Spleen (tissue), 11 donors: Measurements from ENCODE around the gene CEP68. TPM values are rescaled to one million over a fixed set of nuclear protein-coding genes. Genes with fewer than 3 reads are reported as not detected.
A peak's percentile ranks its signal among the peaks of the same experiment; 100 is the strongest.

Experiments used
- DNase-seq: peaks from one replicate; pipeline ENCODE4 v3.0.0-alpha.2; 2020
- H3K27ac ChIP-seq, 8 donors: fragments of 200-600 bp; sonication (generic) in 7 of 8; 1 replicate in 4 of 8; 2 replicates in 4 of 8; pipeline versions ENCODE4 v1.5.0 to v1.8.0; 2016 to 2021; ENCODE audit warnings: inconsistent platforms in 4 of 8, mild to moderate bottlenecking in 4 of 8, moderate library complexity in 1 of 8
- H3K27me3 ChIP-seq, 7 donors: fragments of 200-600 bp; sonication (generic) in 6 of 7; replicated peaks in 1 of 7; 1 replicate in 4 of 7; 2 replicates in 3 of 7; pipeline versions ENCODE4 v1.5.0 to v1.8.0; 2016 to 2021; ENCODE audit warnings: inconsistent platforms in 3 of 7, mild to moderate bottlenecking in 1 of 7
- H3K36me3 ChIP-seq, 6 donors: fragments of 200-600 bp; sonication (generic) in 5 of 6; 1 replicate in 4 of 6; 2 replicates in 2 of 6; pipeline versions ENCODE4 v1.5.0 to v1.8.0; 2016 to 2021; ENCODE audit warnings: inconsistent platforms in 2 of 6
- H3K4me1 ChIP-seq, 6 donors: fragments of 200-600 bp; sonication (generic) in 5 of 6; 1 replicate in 3 of 6; 2 replicates in 3 of 6; pipeline versions ENCODE4 v1.5.0 to v1.8.0; 2016 to 2021; ENCODE audit warnings: inconsistent platforms in 3 of 6
- H3K4me3 ChIP-seq, 8 donors: fragments of 200-600 bp; sonication (generic) in 7 of 8; 1 replicate in 4 of 8; 2 replicates in 4 of 8; pipeline versions ENCODE4 v1.5.0 to v1.8.0; 2016 to 2021; ENCODE audit warnings: inconsistent platforms in 4 of 8, mild to moderate bottlenecking in 4 of 8, moderate library complexity in 2 of 8
- H3K9me3 ChIP-seq, 8 donors: fragments of 200-600 bp; sonication (generic) in 7 of 8; 1 replicate in 4 of 8; 2 replicates in 4 of 8; pipeline versions ENCODE4 v1.5.0 to v1.8.0; 2016 to 2021; ENCODE audit warnings: inconsistent platforms in 4 of 8
- CTCF ChIP-seq, 11 experiments: fragments of 200-600 bp in 7 of 11; fragments of 450-650 bp in 4 of 11; sonication (generic) in 4 of 11; IDR thresholded peaks in 8 of 11; conservative IDR thresholded peaks in 3 of 11; 1 replicate in 7 of 11; 2 replicates in 4 of 11; pipeline versions ENCODE4 v1.4.0 to v1.8.0; 2016 to 2021; ENCODE audit warnings: antibody characterized with exemption in 11 of 11, inconsistent platforms in 4 of 11, mild to moderate bottlenecking in 1 of 11
- POLR2A ChIP-seq, 3 donors: fragments of 450-650 bp; IDR thresholded peaks; one replicate each; pipeline ENCODE4 v1.5.1; 2017; ENCODE audit warnings: antibody characterized with exemption in 3 of 3, mild to moderate bottlenecking in 1 of 3
- POLR2AphosphoS5 ChIP-seq, 3 donors: sonication (generic); formaldehyde crosslinking; IDR thresholded peaks; one replicate each; pipeline ENCODE4 v1.5.1; 2017; ENCODE audit warnings: antibody characterized with exemption in 3 of 3
- WGBS, 5 donors: extraction: QIAGEN DNeasy Blood & Tissue Kit in 3 of 5; methylation state at CpG; one replicate each; pipeline versions ENCODE4 v1.1.5 to v1.1.7; 2013 to 2018; 5-methylcytosine and 5-hydroxymethylcytosine counted together
- intact Hi-C: fragments of 100-400 bp; cut with DNase I; formaldehyde crosslinking; loops from one replicate; pipeline ENCODE4 v1.15.0; 2023; ENCODE audit warnings: low total_unique reads
- polyA plus RNA-seq, 3 donors: library from polyadenylated mRNA; stranded (reverse); fragments of 200-250 nt; gene quantifications; one replicate each; pipeline ENCODE4 v1.2.1, GENCODE V29; 2013
- total RNA-seq, 7 donors: library from RNA; depleted of rRNA in 3 of 7; stranded (reverse); fragments of >200 nt in 3 of 7; fragmentation: NEBNext Ultra II Directional in 4 of 7; extraction: Animal tissue kit (Norgen Biotek cat#: 25700) in 4 of 7; gene quantifications; one replicate each; pipeline versions ENCODE4 v1.1.0 to v1.2.1, GENCODE V29; 2016 to 2021
- donor health status: healthy with polysubstance abuse.
- donor health status: DM: no; HTN: no; CAD: no; lungs with moderate emphysema.
- donor health status: DM: no; HTN: no; CAD: no.
- donor health status: Bipolar disorder and iron deficiency.
- donor health status: healthy.
- donor health status: DM: no; HTN: no; CAD: no.
- donor health status: DM: yes; HTN: yes; CAD: no.

CEP68 gene
- total and polyA plus RNA-seq, 10 donors = 5.2 to 26.7 (median 19.5) TPM

GRCh38 chr2:65024149-65024829, 31.9 kb upstream of the CEP68 start:
- intact Hi-C loops = no loop called here
- WGBS, 5 donors = 81 to 93% (median 90%) methylated on average over 7 of the region's 7 CpGs
- Histone ChIP-seq H3K27me3 (no peaks in the 10 kb centered on the region), H3K4me3 (no peak overlapping the region), H3K27ac (no peak overlapping the region), H3K36me3 (peaks cover 0 to 51% (median 20%) of the 10 kb centered on the region in 6 donors), H3K4me1 (peaks cover 17 to 67% (median 44%) of the 10 kb centered on the region in 6 donors), H3K9me3 (no peaks in the 10 kb centered on the region)
- no peak for DNase-seq
- TF ChIP-seq POLR2A (IDR thresholded peaks at IDR 0.05) = no peak
- no peak for TF ChIP-seq CTCF (IDR thresholded peaks at IDR 0.05 in 8 of 11, conservative IDR thresholded peaks at IDR 0.05 in 3 of 11)
- TF ChIP-seq POLR2AphosphoS5 (IDR thresholded peaks at IDR 0.05) = no peak

DNA sequence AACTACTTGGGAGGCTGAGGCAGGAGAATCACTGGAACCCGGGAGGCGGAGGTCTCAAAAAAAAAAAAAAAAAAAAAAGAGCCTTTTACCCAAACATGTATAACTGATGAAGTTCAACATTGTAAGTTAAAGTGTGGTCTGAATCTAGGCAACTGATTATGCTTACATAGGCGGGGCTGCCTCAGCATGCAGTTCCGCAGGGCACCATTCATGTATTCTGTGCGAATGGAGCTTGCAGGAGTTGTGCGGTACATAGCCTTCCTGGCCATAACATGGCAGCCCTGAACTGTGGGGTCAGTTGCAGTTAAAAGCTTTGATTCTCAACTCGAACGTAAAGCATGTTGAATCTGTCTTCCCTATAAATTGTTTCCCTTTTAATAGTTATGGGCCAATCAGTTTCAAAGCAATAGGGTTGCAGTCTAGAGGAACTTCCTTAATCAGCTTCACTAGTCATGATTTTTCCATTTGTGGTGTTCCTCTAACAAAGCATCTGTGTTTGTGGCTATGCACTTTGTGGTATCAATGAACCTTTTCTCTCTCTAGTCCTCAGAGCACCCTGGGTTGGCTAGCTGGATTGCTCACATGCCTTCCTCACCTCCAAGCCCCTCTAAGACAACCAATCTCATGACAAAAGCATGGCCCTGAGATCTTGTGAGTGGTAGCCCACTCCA, 30.6 kb upstream of the CEP68 start:
- TF ChIP-seq POLR2A (IDR thresholded peaks at IDR 0.05) = no peak
- TF ChIP-seq CTCF (IDR thresholded peaks at IDR 0.05 in 8 of 11, conservative IDR thresholded peaks at IDR 0.05 in 3 of 11) = peak in 1 of 11 experiments; percentile 9
- TF ChIP-seq POLR2AphosphoS5 (IDR thresholded peaks at IDR 0.05) = peak in 1 of 3 donors; percentile 30
- DNase-seq = no peak
- peak overlapping the region in 7 of 8 donors; percentile 15 to 87 (median 76) for H3K27ac ChIP-seq
- no peaks in the 10 kb centered on the region for H3K27me3 ChIP-seq
- H3K36me3 ChIP-seq = peaks cover 0 to 38% (median 16%) of the 10 kb centered on the region in 6 donors
- no peaks in the 10 kb centered on the region for H3K9me3 ChIP-seq
- H3K4me1 ChIP-seq = peaks cover 22 to 76% (median 57%) of the 10 kb centered on the region in 6 donors
- H3K4me3 ChIP-seq = no peak overlapping the region
- WGBS, 5 donors = 66 to 82% (median 77%) methylated on average over 8 of the region's 8 CpGs
- intact Hi-C loops = no loop called here

DNA sequence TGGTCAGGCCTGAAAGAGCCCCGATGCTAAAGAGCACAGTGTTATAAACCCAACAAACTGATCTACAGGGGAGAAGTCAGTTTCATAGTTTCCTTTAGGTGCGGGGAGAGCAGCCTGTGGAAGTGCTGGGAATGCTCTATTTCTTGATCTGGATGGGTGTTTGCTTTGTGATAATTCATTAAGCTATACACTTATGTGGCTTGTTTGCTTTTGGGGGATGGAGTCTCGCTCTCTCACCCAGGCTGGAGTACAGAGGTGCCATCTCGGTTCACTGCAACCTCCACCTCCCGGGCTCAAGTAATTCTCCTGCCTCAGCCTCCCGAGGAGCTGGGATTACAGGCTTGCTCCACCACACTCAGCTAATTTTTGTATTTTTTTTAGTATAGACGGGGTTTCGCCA, 30.1 kb upstream of the CEP68 start:
- WGBS, 5 donors = 88 to 97% (median 94%) methylated on average over 8 of the region's 8 CpGs
- DNase-seq = no peak
- intact Hi-C loops = no loop called here
- peaks cover 22 to 76% (median 61%) of the 10 kb centered on the region in 6 donors for H3K4me1 ChIP-seq
- no peaks in the 10 kb centered on the region for H3K9me3 ChIP-seq
- H3K27me3 ChIP-seq = no peaks in the 10 kb centered on the region
- H3K4me3 ChIP-seq = no peak overlapping the region
- TF ChIP-seq CTCF (IDR thresholded peaks at IDR 0.05 in 8 of 11, conservative IDR thresholded peaks at IDR 0.05 in 3 of 11) = no peak
- no peak for TF ChIP-seq POLR2AphosphoS5 (IDR thresholded peaks at IDR 0.05)
- no peak for TF ChIP-seq POLR2A (IDR thresholded peaks at IDR 0.05)
- H3K27ac ChIP-seq = peak overlapping the region; percentile 15 to 87 (median 76)
- peaks cover 0 to 32% (median 14%) of the 10 kb centered on the region in 6 donors for H3K36me3 ChIP-seq
